Smooth muscle cell of the brain vasculature (primary cell): ENCODE results near the gene DENND1A.

Source experiments
- DNase-seq: peaks from one replicate; pipeline ENCODE4 v3.0.0-alpha.2; 2012; ENCODE audit warnings: low read depth, low spot score

The DENND1A gene

GRCh38 chr9:123686131-123686828, 243.6 kb downstream of the DENND1A start:
- no peak for DNase-seq

GRCh38 chr9:123685489-123686083, 244.3 kb downstream of the DENND1A start:
- no peak for DNase-seq

- DNase-seq: no peak
These were observed 245.4 kb downstream of the DENND1A start for GRCh38 chr9:123684393-123685149.

- no peak for DNase-seq
These were observed 247.2 kb downstream of the DENND1A start for GRCh38 chr9:123682746-123683145.

DNA sequence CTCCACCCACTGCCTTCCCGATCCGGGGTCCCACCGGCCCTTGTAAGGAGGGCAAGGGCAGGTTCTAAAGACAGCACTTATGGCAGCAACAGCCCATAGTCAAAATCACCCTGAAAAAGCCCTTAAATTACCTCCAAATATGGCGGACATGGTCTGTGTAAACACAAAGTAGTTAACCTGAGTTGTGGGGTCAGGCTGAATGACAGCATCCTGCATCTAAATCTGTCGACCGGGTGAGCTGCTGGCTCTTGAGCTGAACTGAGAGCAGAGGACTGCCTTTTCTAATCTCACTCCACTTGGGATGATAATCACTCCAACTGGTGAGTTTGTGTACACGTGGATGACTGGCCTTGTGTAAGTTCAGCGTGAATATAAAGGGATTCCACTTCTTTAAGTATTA, 249.6 kb downstream of the DENND1A start:
- DNase-seq: no peak

DNA sequence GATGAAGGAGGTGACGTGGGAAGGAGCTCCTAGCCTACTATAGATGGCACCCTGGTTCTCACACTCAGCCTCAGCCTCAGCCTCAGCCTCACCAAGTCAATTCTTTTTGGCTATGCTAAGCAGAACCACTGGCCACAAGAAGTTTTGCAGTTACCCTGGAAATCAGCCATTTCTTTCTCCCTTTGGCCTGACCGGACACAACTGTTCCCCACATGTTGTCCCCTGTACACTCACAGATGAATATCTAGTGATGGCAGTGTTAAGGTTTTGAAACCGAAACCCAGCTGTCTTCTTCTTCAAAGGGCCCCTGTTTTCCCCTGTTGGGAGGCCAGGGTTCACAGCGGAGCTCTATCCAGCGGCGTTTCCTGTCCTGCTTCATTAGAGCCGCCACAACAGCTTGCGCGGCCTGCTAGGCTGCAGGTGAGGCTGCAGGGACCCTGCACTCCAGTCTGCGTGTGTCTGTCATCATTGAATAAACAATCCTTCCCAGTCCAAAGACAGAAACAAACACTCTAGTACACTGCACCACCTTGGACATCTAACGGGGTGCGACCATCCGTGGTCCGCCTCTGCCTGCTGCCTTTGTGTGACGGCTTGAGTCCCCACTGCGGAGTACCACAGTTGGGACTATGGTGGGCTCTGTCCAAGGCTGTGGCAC, 250.5 kb downstream of the DENND1A start:
- no peak for DNase-seq

DNA sequence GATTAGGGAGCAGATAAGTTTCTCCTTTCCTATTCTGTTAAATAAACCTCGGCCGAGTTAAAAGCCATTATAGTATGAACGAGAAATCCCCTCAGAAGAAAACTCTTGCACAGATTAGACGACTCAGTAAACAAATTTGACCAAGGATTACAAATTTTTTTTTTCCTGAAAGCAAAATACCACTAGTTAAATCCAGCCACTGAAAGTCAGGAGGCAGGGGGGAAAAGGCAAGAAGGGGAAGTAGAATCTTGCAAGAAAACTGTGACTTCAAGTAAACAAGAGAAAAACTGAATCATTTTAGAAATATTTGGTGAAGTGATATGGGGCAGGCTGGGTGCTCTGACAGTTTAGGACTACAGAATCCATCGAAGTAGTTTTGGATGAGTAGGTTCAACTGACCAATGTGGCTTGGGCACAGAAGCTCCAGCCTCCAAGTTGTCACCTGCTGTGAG, 251.0 kb downstream of the DENND1A start:
- DNase-seq: no peak

GRCh38 chr9:123678038-123678877, 251.7 kb downstream of the DENND1A start:
- DNase-seq: no peak

DNA sequence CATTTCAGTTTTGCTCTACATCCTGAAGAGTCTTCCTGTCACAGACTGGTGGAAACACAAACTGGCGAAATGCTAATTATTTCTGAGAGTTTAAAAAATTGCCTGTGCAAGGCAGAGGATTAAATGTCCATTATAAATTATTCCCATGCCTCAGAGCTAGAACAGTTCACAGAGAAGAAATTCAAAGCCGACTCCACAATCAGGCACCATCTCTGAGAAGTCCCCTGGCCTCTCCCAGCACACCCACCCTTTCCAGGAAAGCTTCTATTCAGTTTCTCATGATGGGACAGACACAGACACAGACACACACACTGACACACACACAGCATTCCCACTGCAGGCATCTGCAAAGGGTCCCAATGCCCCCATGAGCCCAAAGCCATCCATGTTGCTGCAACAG, 253.1 kb downstream of the DENND1A start:
- no peak for DNase-seq

DNA sequence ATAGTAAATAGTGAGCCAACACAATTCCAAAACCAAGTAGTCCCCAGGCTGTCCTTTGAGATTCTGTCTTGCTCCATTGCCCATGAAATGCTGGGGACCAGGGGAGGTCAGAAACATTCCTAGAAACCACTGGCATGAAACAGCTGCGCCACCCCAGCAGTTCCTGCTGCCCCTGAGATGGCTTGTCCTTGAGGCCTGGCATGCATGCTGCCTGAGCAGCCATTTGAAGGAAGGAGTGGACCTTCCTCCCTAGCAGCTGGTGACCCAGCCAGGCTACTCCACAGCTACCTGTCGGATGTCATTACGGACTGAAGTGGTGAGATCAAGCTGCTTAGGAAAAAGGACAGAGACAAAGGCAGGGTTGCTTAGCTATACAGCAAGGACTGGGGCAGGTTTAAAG, 260.6 kb downstream of the DENND1A start:
- DNase-seq: no peak

GRCh38 chr9:123663529-123663928, 266.4 kb downstream of the DENND1A start:
- DNase-seq: no peak

GRCh38 chr9:123662057-123662776, 267.7 kb downstream of the DENND1A start:
- no peak for DNase-seq

GRCh38 chr9:123660691-123661466, 269.0 kb downstream of the DENND1A start:
- DNase-seq: no peak

DNA sequence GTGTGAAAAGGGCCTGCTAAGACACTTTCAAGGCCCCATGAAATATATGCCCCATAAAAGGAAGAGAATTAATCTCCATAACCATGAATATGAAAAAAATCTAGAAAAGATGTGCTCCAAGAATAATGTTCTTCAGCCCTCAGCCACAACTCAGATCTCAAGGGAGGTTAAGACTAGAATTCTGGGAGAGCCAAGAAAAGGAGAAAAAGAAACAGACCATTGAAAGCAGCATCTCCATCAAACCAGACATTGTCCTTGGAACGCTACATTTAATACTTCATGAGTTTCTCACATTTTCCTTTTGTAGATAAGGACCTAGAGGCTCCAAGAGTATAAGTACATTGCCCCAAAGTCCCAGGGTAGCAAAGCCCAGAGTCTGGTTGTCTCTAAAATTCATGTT, 270.6 kb downstream of the DENND1A start:
- no peak for DNase-seq

GRCh38 chr9:123658792-123659191, 271.1 kb downstream of the DENND1A start:
- no peak for DNase-seq

DNA sequence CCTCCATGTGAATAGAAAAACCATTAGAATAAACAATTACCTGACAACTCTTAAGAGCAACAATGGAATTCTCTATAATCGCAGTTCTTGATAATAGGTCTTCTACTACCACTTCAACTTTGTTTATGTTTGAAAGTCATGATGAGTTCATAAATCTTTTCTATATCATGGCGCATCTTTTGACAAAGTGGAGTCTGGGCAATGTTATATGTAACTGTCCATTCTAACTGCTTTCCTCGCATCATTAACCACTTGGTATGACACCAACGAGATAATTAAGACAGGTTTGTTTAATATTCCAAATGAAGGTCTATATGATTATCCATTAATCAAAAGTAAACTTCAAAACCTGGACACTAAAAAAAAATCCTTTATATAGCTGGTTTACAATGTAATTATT, 272.0 kb downstream of the DENND1A start:
- DNase-seq: no peak

DNA sequence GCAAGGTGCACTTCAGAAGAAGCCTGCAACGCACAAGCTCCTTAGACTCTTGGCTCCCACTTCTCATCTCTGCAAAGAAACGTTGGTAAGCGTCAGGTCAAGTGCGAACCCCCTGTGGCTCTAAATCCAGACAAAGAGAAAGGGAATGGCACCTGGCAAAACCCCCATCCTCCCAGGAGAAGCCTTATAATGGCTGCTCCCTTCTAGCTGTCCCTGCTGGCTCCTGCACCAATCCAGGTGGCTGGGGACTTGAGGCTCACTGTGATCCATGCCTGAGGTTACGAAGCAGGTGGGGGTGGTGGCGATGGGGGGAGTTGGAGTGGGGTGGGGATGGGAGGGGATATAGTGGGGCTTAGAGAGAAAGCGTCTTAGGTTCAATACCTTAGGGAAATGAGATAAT, 272.8 kb downstream of the DENND1A start:
- DNase-seq: no peak

DNA sequence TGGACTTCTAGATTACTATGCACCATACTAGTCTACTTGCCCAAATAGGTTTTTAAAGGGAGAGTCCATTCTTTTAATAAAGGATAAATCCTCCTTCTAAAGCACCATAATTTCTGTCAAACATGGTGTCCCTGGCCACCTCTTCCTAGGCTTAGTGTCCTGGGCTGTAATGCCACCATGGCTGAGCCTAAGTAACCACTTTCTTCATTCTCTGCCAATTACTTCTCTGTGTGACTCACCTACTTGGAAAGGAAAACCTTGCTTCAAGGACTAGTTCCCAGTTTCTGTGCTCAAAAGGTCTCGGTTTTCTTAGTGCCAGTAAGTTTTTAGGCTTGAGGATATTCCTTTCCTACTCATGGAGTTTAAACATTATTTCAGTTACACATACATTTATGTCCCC, 273.4 kb downstream of the DENND1A start:
- DNase-seq: no peak

- DNase-seq: no peak
These were observed 274.1 kb downstream of the DENND1A start for GRCh38 chr9:123655681-123656423.
